Measurements from ENCODE around the gene UBE2D1. TPM values are rescaled to one million over a fixed set of nuclear protein-coding genes. Genes with fewer than 3 reads are reported as not detected.

Gene UBE2D1
- polyA plus RNA-seq, 4 donors: 7.8 to 18.0 (median 9.1) TPM

- FAIRE-seq: no peak
- WGBS, 3 donors: 68 to 83% (median 82%) methylated on average over 2 of the region's 2 CpGs
Measured at GRCh38 chr10:58393317-58393716, 58.5 kb downstream of the UBE2D1 start.

DNA sequence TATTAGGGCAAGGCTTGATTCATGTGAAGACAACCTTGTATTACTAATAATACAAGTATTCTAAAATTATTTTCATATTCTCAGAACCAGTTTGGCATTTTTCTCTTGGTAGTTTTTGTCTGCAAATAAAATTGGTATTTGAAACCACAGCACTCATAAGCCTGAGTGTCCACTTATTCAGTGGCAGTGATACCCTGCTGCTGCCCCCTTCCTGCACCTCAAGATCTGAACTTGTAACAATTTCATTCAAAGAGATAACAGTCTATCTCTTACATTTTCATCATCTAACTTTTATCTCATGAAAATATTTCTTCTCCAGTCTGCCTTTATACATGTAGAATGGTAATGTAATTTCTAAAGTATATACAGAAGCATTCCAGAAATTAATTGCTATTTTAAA, 59.7 kb downstream of the UBE2D1 start:
- H3K27ac ChIP-seq (ENCODE audit: low read depth in 1 of 3, low read length in 2 of 3): no peak overlapping the region
- DNase-seq (no peak), FAIRE-seq (no peak)
- peaks cover 0 to 13% (median 6%) of the 10 kb centered on the region in 3 donors for H3K36me3 ChIP-seq (ENCODE audit: control insufficient read depth in 3 of 3, insufficient read depth in 2 of 3, low read depth in 1 of 3, low read length in 3 of 3)
- no peaks in the 10 kb centered on the region for H3K4me1 ChIP-seq (ENCODE audit: control insufficient read depth in 3 of 3, insufficient read depth in 2 of 3, low read depth in 1 of 3, low read length in 2 of 3)
- no peaks in the 10 kb centered on the region for H3K9me3 ChIP-seq (ENCODE audit: control insufficient read depth in 2 of 2, insufficient read depth in 1 of 2, low read depth in 1 of 2, low read length in 1 of 2)
- H3K4me3 ChIP-seq (ENCODE audit: low read depth in 1 of 3, low read length in 3 of 3): no peak overlapping the region
- no peaks in the 10 kb centered on the region for H3K27me3 ChIP-seq (ENCODE audit: control insufficient read depth in 3 of 3, insufficient read depth in 3 of 3, low read length in 3 of 3)

More at GRCh38 chr10:58393317-58393716, 58.5 kb downstream of the UBE2D1 start:
- Histone ChIP-seq H3K4me1 (ENCODE audit: control insufficient read depth in 3 of 3, insufficient read depth in 2 of 3, low read depth in 1 of 3, low read length in 2 of 3) (no peaks in the 10 kb centered on the region), H3K36me3 (ENCODE audit: control insufficient read depth in 3 of 3, insufficient read depth in 2 of 3, low read depth in 1 of 3, low read length in 3 of 3) (peaks cover 0 to 13% (median 7%) of the 10 kb centered on the region in 3 donors), H3K4me3 (ENCODE audit: low read depth in 1 of 3, low read length in 3 of 3) (no peak overlapping the region), H3K27me3 (ENCODE audit: control insufficient read depth in 3 of 3, insufficient read depth in 3 of 3, low read length in 3 of 3) (no peaks in the 10 kb centered on the region), H3K27ac (ENCODE audit: low read depth in 1 of 3, low read length in 2 of 3) (no peak overlapping the region), H3K9me3 (ENCODE audit: control insufficient read depth in 2 of 2, insufficient read depth in 1 of 2, low read depth in 1 of 2, low read length in 1 of 2) (no peaks in the 10 kb centered on the region)
- DNase-seq: no peak

DNA sequence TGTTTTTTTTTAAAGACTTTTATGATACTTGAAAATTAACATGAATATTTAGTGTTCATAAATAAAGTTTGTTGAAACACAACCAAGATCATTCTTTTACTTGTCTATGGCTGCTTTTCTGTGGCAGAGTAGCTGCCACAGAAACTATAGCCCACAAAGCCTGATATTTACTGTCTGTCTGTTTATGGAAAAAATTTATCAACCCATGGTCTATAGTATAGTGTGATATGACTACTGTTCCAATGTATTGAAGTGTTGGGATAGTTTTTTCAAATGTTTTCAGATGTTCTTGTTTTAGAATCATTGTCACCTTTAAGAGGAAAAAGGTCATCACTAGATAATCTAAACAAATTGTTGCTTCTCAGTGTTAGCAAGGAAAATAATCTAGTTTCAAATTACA, 61.3 kb downstream of the UBE2D1 start:
- Histone ChIP-seq H3K9me3 (ENCODE audit: control insufficient read depth in 2 of 2, insufficient read depth in 1 of 2, low read depth in 1 of 2, low read length in 1 of 2) (no peaks in the 10 kb centered on the region), H3K27ac (ENCODE audit: low read depth in 1 of 3, low read length in 2 of 3) (no peak overlapping the region), H3K27me3 (ENCODE audit: control insufficient read depth in 3 of 3, insufficient read depth in 3 of 3, low read length in 3 of 3) (no peaks in the 10 kb centered on the region), H3K4me1 (ENCODE audit: control insufficient read depth in 3 of 3, insufficient read depth in 2 of 3, low read depth in 1 of 3, low read length in 2 of 3) (no peaks in the 10 kb centered on the region), H3K36me3 (ENCODE audit: control insufficient read depth in 3 of 3, insufficient read depth in 2 of 3, low read depth in 1 of 3, low read length in 3 of 3) (peaks cover 0 to 13% (median 4%) of the 10 kb centered on the region in 3 donors), H3K4me3 (ENCODE audit: low read depth in 1 of 3, low read length in 3 of 3) (no peak overlapping the region)
- no peak for DNase-seq
- no peak for FAIRE-seq

- Histone ChIP-seq H3K27ac (ENCODE audit: low read depth in 1 of 3, low read length in 2 of 3) (no peak overlapping the region), H3K4me1 (ENCODE audit: control insufficient read depth in 3 of 3, insufficient read depth in 2 of 3, low read depth in 1 of 3, low read length in 2 of 3) (no peaks in the 10 kb centered on the region), H3K36me3 (ENCODE audit: control insufficient read depth in 3 of 3, insufficient read depth in 2 of 3, low read depth in 1 of 3, low read length in 3 of 3) (peaks cover 0 to 9% (median 2%) of the 10 kb centered on the region in 3 donors), H3K9me3 (ENCODE audit: control insufficient read depth in 2 of 2, insufficient read depth in 1 of 2, low read depth in 1 of 2, low read length in 1 of 2) (no peaks in the 10 kb centered on the region), H3K27me3 (ENCODE audit: control insufficient read depth in 3 of 3, insufficient read depth in 3 of 3, low read length in 3 of 3) (no peaks in the 10 kb centered on the region), H3K4me3 (ENCODE audit: low read depth in 1 of 3, low read length in 3 of 3) (no peak overlapping the region)
- no peak for FAIRE-seq
- 97% methylated on average over 3 of the region's 3 CpGs for WGBS, 3 donors
- DNase-seq: no peak
Measured at GRCh38 chr10:58397830-58398229, 63.0 kb downstream of the UBE2D1 start.

- FAIRE-seq (no peak), DNase-seq (no peak)
- no peaks in the 10 kb centered on the region for H3K9me3 ChIP-seq (ENCODE audit: control insufficient read depth in 2 of 2, insufficient read depth in 1 of 2, low read depth in 1 of 2, low read length in 1 of 2)
Measured at GRCh38 chr10:58399410-58399809, 64.6 kb downstream of the UBE2D1 start.

DNA sequence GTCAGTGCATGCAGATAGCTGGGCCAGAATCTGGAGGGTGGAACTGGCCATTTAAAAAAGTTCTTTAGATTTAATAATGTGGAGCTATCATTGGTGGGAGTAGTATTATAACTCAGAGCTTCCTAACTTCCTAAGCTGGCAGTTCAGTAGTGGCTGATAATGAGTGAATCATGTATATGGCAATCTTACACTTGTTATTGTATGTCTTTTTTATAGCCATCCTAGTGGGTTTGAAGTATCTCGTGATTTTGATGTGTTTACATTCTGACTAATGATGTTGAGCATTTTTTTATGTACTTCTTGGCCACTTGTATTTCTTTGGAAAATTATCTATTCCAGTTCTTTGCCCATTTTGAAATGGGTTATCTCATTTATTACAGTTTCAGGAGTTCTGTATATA, 65.8 kb downstream of the UBE2D1 start:
- Histone ChIP-seq H3K4me3 (ENCODE audit: low read depth in 1 of 3, low read length in 3 of 3) (no peak overlapping the region), H3K4me1 (ENCODE audit: control insufficient read depth in 3 of 3, insufficient read depth in 2 of 3, low read depth in 1 of 3, low read length in 2 of 3) (no peaks in the 10 kb centered on the region), H3K27ac (ENCODE audit: low read depth in 1 of 3, low read length in 2 of 3) (no peak overlapping the region), H3K27me3 (ENCODE audit: control insufficient read depth in 3 of 3, insufficient read depth in 3 of 3, low read length in 3 of 3) (no peaks in the 10 kb centered on the region), H3K36me3 (ENCODE audit: control insufficient read depth in 3 of 3, insufficient read depth in 2 of 3, low read depth in 1 of 3, low read length in 3 of 3) (peaks cover 0 to 6% (median 2%) of the 10 kb centered on the region in 3 donors), H3K9me3 (ENCODE audit: control insufficient read depth in 2 of 2, insufficient read depth in 1 of 2, low read depth in 1 of 2, low read length in 1 of 2) (no peaks in the 10 kb centered on the region)
- 31 to 64% (median 59%) methylated on average over 1 of the region's 1 CpG for WGBS, 3 donors
- DNase-seq (no peak), FAIRE-seq (no peak)

More at GRCh38 chr10:58399410-58399809, 64.6 kb downstream of the UBE2D1 start:
- Histone ChIP-seq H3K27me3 (ENCODE audit: control insufficient read depth in 3 of 3, insufficient read depth in 3 of 3, low read length in 3 of 3) (no peaks in the 10 kb centered on the region), H3K36me3 (ENCODE audit: control insufficient read depth in 3 of 3, insufficient read depth in 2 of 3, low read depth in 1 of 3, low read length in 3 of 3) (peaks cover 0 to 6% (median 2%) of the 10 kb centered on the region in 3 donors), H3K4me1 (ENCODE audit: control insufficient read depth in 3 of 3, insufficient read depth in 2 of 3, low read depth in 1 of 3, low read length in 2 of 3) (no peaks in the 10 kb centered on the region), H3K4me3 (ENCODE audit: low read depth in 1 of 3, low read length in 3 of 3) (no peak overlapping the region), H3K27ac (ENCODE audit: low read depth in 1 of 3, low read length in 2 of 3) (no peak overlapping the region)
- 85 to 96% (median 92%) methylated on average over 4 of the region's 4 CpGs for WGBS, 3 donors

GRCh38 chr10:58404001-58404400, 69.2 kb downstream of the UBE2D1 start:
- no peak for DNase-seq
- Histone ChIP-seq H3K27ac (ENCODE audit: low read depth in 1 of 3, low read length in 2 of 3) (no peak overlapping the region), H3K4me1 (ENCODE audit: control insufficient read depth in 3 of 3, insufficient read depth in 2 of 3, low read depth in 1 of 3, low read length in 2 of 3) (no peaks in the 10 kb centered on the region), H3K4me3 (ENCODE audit: low read depth in 1 of 3, low read length in 3 of 3) (no peak overlapping the region), H3K36me3 (ENCODE audit: control insufficient read depth in 3 of 3, insufficient read depth in 2 of 3, low read depth in 1 of 3, low read length in 3 of 3) (no peaks in the 10 kb centered on the region), H3K9me3 (ENCODE audit: control insufficient read depth in 2 of 2, insufficient read depth in 1 of 2, low read depth in 1 of 2, low read length in 1 of 2) (no peaks in the 10 kb centered on the region), H3K27me3 (ENCODE audit: control insufficient read depth in 3 of 3, insufficient read depth in 3 of 3, low read length in 3 of 3) (no peaks in the 10 kb centered on the region)
- FAIRE-seq: no peak
- WGBS, 3 donors: 82 to 96% (median 90%) methylated on average over 2 of the region's 2 CpGs

DNA sequence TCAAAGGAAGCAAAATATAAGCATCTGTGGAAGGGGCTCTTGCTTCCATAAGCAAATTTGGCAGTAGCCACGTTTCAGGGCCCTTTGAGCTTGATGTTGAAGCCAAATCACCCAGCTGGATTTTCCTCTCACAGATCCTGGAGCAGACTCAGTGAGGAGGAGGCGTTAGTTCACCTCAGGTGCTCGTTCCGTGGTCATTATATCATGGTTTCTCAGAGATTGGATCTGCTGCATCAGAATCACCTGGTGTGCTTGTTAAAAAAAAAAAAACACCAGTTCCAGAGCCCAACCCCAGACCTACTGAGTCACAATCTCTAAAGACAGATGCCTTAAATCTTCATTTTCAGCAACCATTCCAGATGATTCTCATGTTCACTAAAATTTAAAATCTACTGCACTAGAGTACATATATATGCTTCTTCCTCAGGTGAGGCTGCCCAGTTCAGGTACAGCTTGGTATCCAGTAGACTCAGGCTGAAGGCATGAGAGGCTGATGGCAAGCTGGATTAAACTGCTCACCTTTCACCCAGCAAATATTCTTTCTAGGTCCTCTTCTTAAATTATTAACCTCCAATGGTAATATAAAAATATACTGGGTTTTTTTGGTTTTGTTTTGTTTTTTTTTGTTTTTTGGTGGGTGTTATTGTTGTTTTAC, 75.3 kb downstream of the UBE2D1 start:
- H3K4me3 ChIP-seq (ENCODE audit: low read depth in 1 of 3, low read length in 3 of 3): no peak overlapping the region
- no peak overlapping the region for H3K27ac ChIP-seq (ENCODE audit: low read depth in 1 of 3, low read length in 2 of 3)
- DNase-seq (no peak), FAIRE-seq (no peak)
- no peaks in the 10 kb centered on the region for H3K9me3 ChIP-seq (ENCODE audit: control insufficient read depth in 2 of 2, insufficient read depth in 1 of 2, low read depth in 1 of 2, low read length in 1 of 2)
- no peaks in the 10 kb centered on the region for H3K4me1 ChIP-seq (ENCODE audit: control insufficient read depth in 3 of 3, insufficient read depth in 2 of 3, low read depth in 1 of 3, low read length in 2 of 3)
- WGBS, 3 donors: 36 to 54% (median 40%) methylated on average over 4 of the region's 4 CpGs
- H3K27me3 ChIP-seq (ENCODE audit: control insufficient read depth in 3 of 3, insufficient read depth in 3 of 3, low read length in 3 of 3): no peaks in the 10 kb centered on the region
- H3K36me3 ChIP-seq (ENCODE audit: control insufficient read depth in 3 of 3, insufficient read depth in 2 of 3, low read depth in 1 of 3, low read length in 3 of 3): no peaks in the 10 kb centered on the region

DNA sequence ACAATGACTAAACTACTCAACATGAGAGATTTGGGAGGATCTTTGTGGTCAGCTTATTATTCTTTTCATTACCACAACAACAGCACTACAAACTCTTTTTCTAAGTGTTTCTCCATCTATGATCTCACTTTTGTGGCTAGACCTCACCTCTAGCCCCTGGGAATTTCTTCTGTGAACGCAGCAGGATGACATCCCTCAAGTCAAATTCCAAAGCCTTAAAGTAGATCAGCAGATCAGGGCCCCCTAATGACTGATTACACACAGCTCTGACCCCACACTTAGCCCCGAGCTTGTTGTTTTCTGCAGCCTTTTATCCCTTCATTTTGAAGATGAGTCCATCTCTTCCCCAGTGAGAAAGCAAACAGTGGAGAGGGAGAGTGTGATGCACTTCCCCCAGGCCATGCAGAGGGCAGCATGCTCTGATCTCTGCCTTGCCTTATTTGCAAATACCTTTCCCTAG, 77.7 kb downstream of the UBE2D1 start:
- DNase-seq (no peak), FAIRE-seq (no peak)
- Histone ChIP-seq H3K4me1 (ENCODE audit: control insufficient read depth in 3 of 3, insufficient read depth in 2 of 3, low read depth in 1 of 3, low read length in 2 of 3) (no peaks in the 10 kb centered on the region), H3K9me3 (ENCODE audit: control insufficient read depth in 2 of 2, insufficient read depth in 1 of 2, low read depth in 1 of 2, low read length in 1 of 2) (no peaks in the 10 kb centered on the region), H3K4me3 (ENCODE audit: low read depth in 1 of 3, low read length in 3 of 3) (no peak overlapping the region), H3K27ac (ENCODE audit: low read depth in 1 of 3, low read length in 2 of 3) (no peak overlapping the region), H3K36me3 (ENCODE audit: control insufficient read depth in 3 of 3, insufficient read depth in 2 of 3, low read depth in 1 of 3, low read length in 3 of 3) (no peaks in the 10 kb centered on the region), H3K27me3 (ENCODE audit: control insufficient read depth in 3 of 3, insufficient read depth in 3 of 3, low read length in 3 of 3) (no peaks in the 10 kb centered on the region)
- 46 to 70% (median 46%) methylated on average over 2 of the region's 2 CpGs for WGBS, 3 donors
